Effector memory CD4-positive, alpha-beta T cell (primary cell): Measurements from ENCODE around the gene VPS33A.

Experiments
- DNase-seq, 3 donors: peaks; one replicate each; pipeline ENCODE4 v3.0.0-alpha.2; 2020
- H3K27ac ChIP-seq: 2 replicates; pipeline ENCODE4 v1.7.0; 2013; ENCODE audit warnings: mild to moderate bottlenecking, low read length, moderate library complexity; ENCODE audit not compliant: insufficient read depth, poor library complexity, severe bottlenecking
- H3K27me3 ChIP-seq: replicated peaks from 2 replicates; pipeline ENCODE4 v1.7.0; 2013; ENCODE audit warnings: mild to moderate bottlenecking, low read length; ENCODE audit not compliant: insufficient read depth, control insufficient read depth, poor library complexity, severe bottlenecking
- H3K36me3 ChIP-seq: 2 replicates; pipeline ENCODE4 v1.7.0; 2013; ENCODE audit warnings: mild to moderate bottlenecking, low read length, moderate library complexity; ENCODE audit not compliant: control insufficient read depth, insufficient read depth
- H3K4me1 ChIP-seq: 2 replicates; pipeline ENCODE4 v1.7.0; 2013; ENCODE audit warnings: low read length, mild to moderate bottlenecking; ENCODE audit not compliant: control insufficient read depth, insufficient read depth, poor library complexity, severe bottlenecking
- H3K4me3 ChIP-seq: 2 replicates; pipeline ENCODE4 v1.7.0; 2013; ENCODE audit warnings: low read length, low read depth, mild to moderate bottlenecking; ENCODE audit not compliant: insufficient read depth, poor library complexity, severe bottlenecking
- H3K9me3 ChIP-seq: 2 replicates; pipeline ENCODE4 v1.7.0; 2013; ENCODE audit warnings: mild to moderate bottlenecking, low read length, moderate library complexity; ENCODE audit not compliant: control insufficient read depth

Gene VPS33A

DNA sequence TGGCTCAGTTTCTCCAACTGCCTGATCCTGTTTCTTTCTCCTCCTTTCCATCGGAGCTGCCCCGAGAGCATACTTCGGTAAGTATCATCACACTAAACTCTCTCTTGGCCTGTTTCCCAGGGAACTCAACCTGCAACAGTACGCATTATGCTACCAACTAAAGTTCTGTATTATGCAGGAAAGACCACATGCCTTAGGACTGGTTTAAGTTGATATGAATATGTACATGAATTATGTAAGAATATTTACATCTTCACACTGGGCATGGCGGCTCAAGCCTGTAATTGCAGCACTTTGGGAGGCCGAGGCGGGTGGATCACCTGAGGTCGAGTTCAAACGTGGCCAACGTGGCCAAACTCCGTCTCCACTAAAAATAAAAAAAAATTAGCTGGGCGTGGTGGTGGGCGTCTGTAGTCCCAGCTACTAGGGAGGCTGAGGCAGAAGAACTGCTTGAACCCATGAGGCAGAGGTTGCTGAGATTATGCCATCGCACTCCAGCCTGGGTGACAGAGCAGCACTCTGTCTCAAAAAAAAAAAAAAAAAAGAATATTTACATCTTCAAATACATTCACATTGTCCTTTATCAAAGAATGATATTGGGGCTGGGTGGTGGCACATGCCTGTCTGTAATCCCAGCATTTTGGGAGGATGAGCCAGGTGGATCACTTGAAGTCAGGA, 31.9 kb upstream of the VPS33A start:
- no peaks in the 10 kb centered on the region for H3K27me3 ChIP-seq
- peaks cover 12% of the 10 kb centered on the region for H3K36me3 ChIP-seq
- no peaks in the 10 kb centered on the region for H3K9me3 ChIP-seq
- no peak overlapping the region for H3K4me3 ChIP-seq
- H3K27ac ChIP-seq: no peak overlapping the region
- no peaks in the 10 kb centered on the region for H3K4me1 ChIP-seq
- no peak for DNase-seq

DNA sequence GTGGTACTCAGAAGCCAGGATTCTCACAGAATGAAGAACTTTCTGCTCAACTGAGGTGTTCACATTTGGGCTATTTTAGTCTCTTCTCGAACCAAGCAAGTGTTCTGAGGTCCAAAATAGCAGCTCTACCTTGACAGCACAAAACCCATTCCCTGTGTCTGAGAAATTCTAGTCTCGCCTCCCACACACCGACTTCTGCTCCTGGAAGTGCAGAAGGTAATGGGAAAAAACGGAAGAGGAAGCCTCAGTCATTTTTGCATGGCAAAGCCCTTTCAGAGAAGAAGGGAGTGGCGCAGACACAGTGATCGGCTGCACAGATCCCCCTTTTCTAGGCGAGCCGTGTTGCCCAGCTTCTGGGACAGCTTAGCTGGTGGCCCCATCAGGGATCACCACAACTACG, 31.2 kb upstream of the VPS33A start:
- DNase-seq: no peak
- H3K9me3 ChIP-seq: no peaks in the 10 kb centered on the region
- H3K36me3 ChIP-seq: peaks cover 12% of the 10 kb centered on the region
- no peak overlapping the region for H3K27ac ChIP-seq
- H3K27me3 ChIP-seq: no peaks in the 10 kb centered on the region
- no peak overlapping the region for H3K4me3 ChIP-seq
- no peaks in the 10 kb centered on the region for H3K4me1 ChIP-seq

GRCh38 chr12:122295877-122296276, 29.6 kb upstream of the VPS33A start:
- Histone ChIP-seq H3K4me3 (no peak overlapping the region), H3K27me3 (no peaks in the 10 kb centered on the region), H3K36me3 (peaks cover 12% of the 10 kb centered on the region), H3K27ac (no peak overlapping the region), H3K4me1 (no peaks in the 10 kb centered on the region), H3K9me3 (no peaks in the 10 kb centered on the region)
- no peak for DNase-seq

DNA sequence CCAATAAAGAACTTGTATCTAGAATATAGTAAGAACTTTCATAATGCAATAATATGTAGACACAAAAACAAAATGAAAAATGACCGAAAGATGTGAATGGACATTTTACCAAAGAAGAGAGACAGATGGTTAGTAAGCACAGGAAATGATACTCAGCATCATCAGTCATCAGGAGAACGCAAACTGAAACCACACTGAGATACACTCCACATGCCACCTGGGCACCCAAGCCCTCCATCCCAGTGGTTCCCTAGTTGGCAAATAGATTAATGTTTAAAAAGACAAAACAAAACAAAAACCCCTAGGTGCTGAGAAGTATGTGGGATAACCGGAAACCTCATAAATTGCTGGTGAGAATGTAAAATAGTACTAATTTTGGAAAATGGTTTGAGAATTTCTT, 26.8 kb upstream of the VPS33A start:
- H3K27ac ChIP-seq: no peak overlapping the region
- no peak overlapping the region for H3K4me3 ChIP-seq
- no peak for DNase-seq
- H3K36me3 ChIP-seq: peaks cover 5% of the 10 kb centered on the region
- no peaks in the 10 kb centered on the region for H3K9me3 ChIP-seq
- no peaks in the 10 kb centered on the region for H3K4me1 ChIP-seq
- no peaks in the 10 kb centered on the region for H3K27me3 ChIP-seq

DNA sequence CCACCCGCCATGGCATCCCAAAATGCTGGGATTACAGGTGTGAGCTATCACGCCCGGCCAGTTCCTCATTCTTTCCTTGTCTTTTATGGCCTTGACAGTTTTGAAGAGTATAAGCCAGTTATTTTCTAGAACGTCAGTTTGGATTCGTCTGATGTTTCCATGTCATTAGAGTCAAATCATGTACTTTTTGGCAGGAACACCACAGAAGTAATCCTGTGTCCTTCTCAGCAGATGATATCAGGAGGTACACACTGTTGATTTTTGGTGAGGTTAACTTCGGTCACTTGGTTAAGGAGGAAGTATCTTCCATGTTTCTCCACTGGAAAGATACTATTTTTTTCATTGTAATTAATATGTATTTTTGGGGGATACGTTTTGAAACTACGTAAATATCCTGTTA, 25.1 kb upstream of the VPS33A start:
- Histone ChIP-seq H3K9me3 (no peaks in the 10 kb centered on the region), H3K27ac (no peak overlapping the region), H3K27me3 (no peaks in the 10 kb centered on the region), H3K4me3 (no peak overlapping the region), H3K4me1 (no peaks in the 10 kb centered on the region), H3K36me3 (no peaks in the 10 kb centered on the region)
- DNase-seq: no peak

GRCh38 chr12:122283680-122284079, 17.4 kb upstream of the VPS33A start:
- Histone ChIP-seq H3K9me3 (no peaks in the 10 kb centered on the region), H3K27ac (no peak overlapping the region), H3K36me3 (peaks cover 2% of the 10 kb centered on the region), H3K4me1 (no peaks in the 10 kb centered on the region), H3K27me3 (no peaks in the 10 kb centered on the region), H3K4me3 (no peak overlapping the region)
- DNase-seq: no peak

- Histone ChIP-seq H3K9me3 (no peaks in the 10 kb centered on the region), H3K36me3 (peaks cover 13% of the 10 kb centered on the region), H3K27ac (no peak overlapping the region), H3K4me3 (no peak overlapping the region), H3K4me1 (no peaks in the 10 kb centered on the region), H3K27me3 (no peaks in the 10 kb centered on the region)
- no peak for DNase-seq
Measured at GRCh38 chr12:122282061-122282460, 15.8 kb upstream of the VPS33A start.

GRCh38 chr12:122276242-122276641, 9.9 kb upstream of the VPS33A start:
- no peaks in the 10 kb centered on the region for H3K9me3 ChIP-seq
- peaks cover 24% of the 10 kb centered on the region for H3K36me3 ChIP-seq
- H3K4me3 ChIP-seq: no peak overlapping the region
- no peak for DNase-seq
- H3K27me3 ChIP-seq: no peaks in the 10 kb centered on the region
- no peak overlapping the region for H3K27ac ChIP-seq
- no peaks in the 10 kb centered on the region for H3K4me1 ChIP-seq

GRCh38 chr12:122275459-122275858, 9.2 kb upstream of the VPS33A start:
- no peak for DNase-seq
- no peak overlapping the region for H3K4me3 ChIP-seq
- H3K9me3 ChIP-seq: no peaks in the 10 kb centered on the region
- H3K36me3 ChIP-seq: peaks cover 24% of the 10 kb centered on the region
- no peaks in the 10 kb centered on the region for H3K27me3 ChIP-seq
- H3K27ac ChIP-seq: no peak overlapping the region
- H3K4me1 ChIP-seq: no peaks in the 10 kb centered on the region

DNA sequence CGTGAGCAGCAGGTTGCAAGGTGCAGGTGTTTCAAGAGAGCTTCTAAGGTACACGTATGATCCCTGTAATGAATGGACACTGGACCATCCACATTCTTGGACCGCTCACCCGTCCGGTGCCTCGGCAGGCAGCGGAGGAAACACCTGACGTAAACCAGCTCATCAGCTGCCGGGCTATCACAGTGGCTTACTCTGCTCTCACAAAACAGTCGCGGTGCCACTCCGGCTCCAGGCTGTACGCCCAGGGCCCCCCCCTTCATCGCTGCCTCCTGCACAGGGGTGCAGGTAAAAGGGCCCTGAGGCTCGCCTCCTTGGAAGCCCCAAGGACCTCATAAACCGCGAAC, 436 bp downstream of the VPS33A start:
- Histone ChIP-seq H3K27me3 (no peaks in the 10 kb centered on the region), H3K36me3 (peaks cover 17% of the 10 kb centered on the region), H3K4me1 (peaks cover 6% of the 10 kb centered on the region), H3K4me3 (peak overlapping the region; percentile 81), H3K9me3 (no peaks in the 10 kb centered on the region), H3K27ac (peak overlapping the region; percentile 96)
- no peak for DNase-seq
